B cell (primary cell): ENCODE results near the gene SRRM4. TPM values are rescaled to one million over a fixed set of nuclear protein-coding genes. Genes with fewer than 3 reads are reported as not detected.

Source experiments
- ATAC-seq: fragments of 200-7000 bp; cut with Tn5 transposase; one replicate; pipeline ENCODE4 v1.10.0; 2021; ENCODE audit warnings: low read depth, mild to moderate bottlenecking, moderate number of reproducible peaks, moderate library complexity
- CTCF ChIA-PET: fragments of 350-600 bp; sonication (Branson Sonifier 250); formaldehyde crosslinking; loops from one replicate; lab custom pipeline; 2021; ENCODE audit warnings: antibody characterized with exemption, inconsistent platforms; lab: Charles Lee
- POLR2A ChIA-PET: fragments of 350-600 bp; sonication (Branson Sonifier 250); formaldehyde crosslinking; loops from one replicate; lab custom pipeline; 2021; ENCODE audit warnings: antibody characterized with exemption; lab: Charles Lee
- DNase-seq: peaks from one replicate; pipeline ENCODE4 v3.0.0; 2013
- H2AFZ ChIP-seq: 2 replicates; pipeline ENCODE4 v1.6.1; 2012; ENCODE audit warnings: mild to moderate bottlenecking, low read depth, low read length; ENCODE audit not compliant: insufficient read depth, poor library complexity, severe bottlenecking
- H3K27ac ChIP-seq, 2 donors: 1 replicate in 1 of 2; 2 replicates in 1 of 2; pipeline ENCODE4 v1.5.1; 2012 to 2013; ENCODE audit warnings: low read length in 2 of 2, mild to moderate bottlenecking in 2 of 2, moderate library complexity in 1 of 2
- H3K27me3 ChIP-seq, 4 experiments: fragments of 200-600 bp in 1 of 4; sonication (generic) in 1 of 4; replicated peaks in 1 of 4; 1 replicate in 2 of 4; 2 replicates in 2 of 4; pipeline versions ENCODE4 v1.6.1 to v1.7.0; 2013 to 2016; ENCODE audit warnings: low read length in 3 of 4, mild to moderate bottlenecking in 2 of 4, mixed read lengths in 1 of 4, moderate library complexity in 1 of 4; ENCODE audit not compliant: insufficient read depth in 4 of 4, control insufficient read depth in 3 of 4; ENCODE audit errors: control extremely low read depth in 1 of 4
- H3K36me3 ChIP-seq, 2 experiments: replicated peaks in 1 of 2; 1 replicate in 1 of 2; 2 replicates in 1 of 2; pipeline versions ENCODE4 v1.6.1 to v1.7.1; 2013; ENCODE audit warnings: low read length in 1 of 2; ENCODE audit not compliant: insufficient read depth in 2 of 2, control insufficient read depth in 1 of 2; ENCODE audit errors: control extremely low read depth in 1 of 2, extremely low read depth in 1 of 2
- H3K4me1 ChIP-seq, 2 donors: fragments of 200-600 bp in 1 of 2; sonication (generic) in 1 of 2; 1 replicate in 1 of 2; 2 replicates in 1 of 2; pipeline versions ENCODE4 v1.5.1 to v1.6.1; 2013 to 2017; ENCODE audit warnings: low read length in 2 of 2; ENCODE audit not compliant: control insufficient read depth in 2 of 2, insufficient read depth in 2 of 2
- H3K4me2 ChIP-seq: replicated peaks from 2 replicates; pipeline ENCODE3; 2012; ENCODE audit warnings: mild to moderate bottlenecking, low read depth, low read length; ENCODE audit not compliant: poor library complexity, severe bottlenecking
- H3K4me3 ChIP-seq, 5 experiments: fragments of 200-600 bp in 1 of 5; sonication (generic) in 1 of 5; 1 replicate in 3 of 5; 2 replicates in 2 of 5; pipeline versions ENCODE4 v1.5.1 to v1.7.0; 2011 to 2016; ENCODE audit warnings: low read length in 4 of 5, mild to moderate bottlenecking in 4 of 5, low read depth in 2 of 5, control low read depth in 1 of 5, moderate library complexity in 1 of 5; ENCODE audit not compliant: insufficient read depth in 1 of 5; ENCODE audit errors: control extremely low read depth in 1 of 5, extremely low read depth in 1 of 5
- H3K79me2 ChIP-seq: fragments of 200-600 bp; sonication (generic); one replicate; pipeline ENCODE4 v1.6.0; 2016; ENCODE audit warnings: low read length; ENCODE audit not compliant: control insufficient read depth, insufficient read depth
- H3K9ac ChIP-seq: fragments of 200-600 bp; sonication (generic); 2 replicates; pipeline ENCODE4 v1.6.1; 2017; ENCODE audit warnings: mild to moderate bottlenecking, low read length, moderate library complexity
- H3K9me3 ChIP-seq, 3 donors: one replicate each; pipeline versions ENCODE4 v1.6.1 to v1.7.1; 2013; ENCODE audit warnings: low read length in 2 of 3; ENCODE audit not compliant: control insufficient read depth in 2 of 3, insufficient read depth in 1 of 3; ENCODE audit errors: control extremely low read depth in 1 of 3
- H4K20me1 ChIP-seq: 2 replicates; pipeline ENCODE4 v1.6.0; 2012; ENCODE audit warnings: mild to moderate bottlenecking, low read length; ENCODE audit not compliant: insufficient read depth, control insufficient read depth, poor library complexity, severe bottlenecking
- H3K27ac Mint-ChIP-seq: one replicate; pipeline ENCODE4 v1.8.0; 2021; ENCODE audit warnings: mixed read lengths
- H3K27me3 Mint-ChIP-seq: one replicate; pipeline ENCODE4 v1.8.0; 2021; ENCODE audit warnings: mixed read lengths
- H3K4me1 Mint-ChIP-seq: one replicate; pipeline ENCODE4 v1.8.0; 2021; ENCODE audit warnings: mixed read lengths
- H3K4me3 Mint-ChIP-seq: one replicate; pipeline ENCODE4 v1.8.0; 2021; ENCODE audit warnings: mixed read lengths
- H3K9me3 Mint-ChIP-seq: one replicate; pipeline ENCODE4 v1.8.0; 2022; ENCODE audit warnings: mixed read lengths; ENCODE audit not compliant: insufficient read depth
- CTCF ChIP-seq: fragments of 200-600 bp; IDR thresholded peaks from one replicate; pipeline ENCODE4 v1.8.0; 2022; ENCODE audit warnings: antibody characterized with exemption, mild to moderate bottlenecking
- EZH2 ChIP-seq: IDR thresholded peaks from 2 replicates; pipeline ENCODE4 v1.6.1; 2012; ENCODE audit warnings: borderline replicate concordance, low read depth, mild to moderate bottlenecking, moderate library complexity, low read length; ENCODE audit not compliant: insufficient read depth, poor library complexity, severe bottlenecking
- WGBS: methylation state at CpG from one replicate; pipeline ENCODE4 v1.1.5; 2013; ENCODE audit warnings: missing lambda C conversion rate; ENCODE audit not compliant: insufficient coverage; 5-methylcytosine and 5-hydroxymethylcytosine counted together
- intact Hi-C: fragments of 100-400 bp; cut with micrococcal nuclease; formaldehyde crosslinking; loops from one replicate; pipeline ENCODE4 v1.10.0; 2022
- polyA plus RNA-seq: library from polyadenylated mRNA; depleted of rRNA; stranded (reverse); fragments of >200 nt; gene quantifications from 2 replicates; pipeline ENCODE4 v1.2.3, GENCODE V29; 2012
- total RNA-seq, 2 donors: library from RNA; stranded (reverse); fragments of 120-200 nt in 1 of 2; gene quantifications; 1 replicate in 1 of 2; 2 replicates in 1 of 2; pipeline versions ENCODE4 v1.2.3 to v1.2.4, GENCODE V29; 2013 to 2022

SRRM4 gene
- total and polyA plus RNA-seq, 2 donors (not counting 1 experiment from before 2014, with no cell fraction given), result not detected

- no peak overlapping the region for H3K27ac Mint-ChIP-seq
- Histone ChIP-seq H3K9me3 (peaks cover 0 to 6% (median 0%) of the 10 kb centered on the region in 3 donors), H3K79me2 (no peaks in the 10 kb centered on the region), H3K4me2 (no peak overlapping the region), H3K4me3 (no peak overlapping the region), H3K36me3 (no peaks in the 10 kb centered on the region), H3K4me1 (no peaks in the 10 kb centered on the region), H3K9ac (no peak overlapping the region), H3K27me3 (no peaks in the 10 kb centered on the region), H2AFZ (no peak overlapping the region), H3K27ac (no peak overlapping the region), H4K20me1 (no peaks in the 10 kb centered on the region)
- H3K9me3 Mint-ChIP-seq, result no peaks in the 10 kb centered on the region
- CTCF ChIA-PET, result no interaction called here
- ATAC-seq (no peak), DNase-seq (no peak)
- no peaks in the 10 kb centered on the region for H3K4me1 Mint-ChIP-seq
- intact Hi-C loops, result no loop called here
- H3K4me3 Mint-ChIP-seq, result no peak overlapping the region
- POLR2A ChIA-PET, result no interaction called here
- peaks cover 3% of the 10 kb centered on the region for H3K27me3 Mint-ChIP-seq
- TF ChIP-seq CTCF, result no peak
- no peak for TF ChIP-seq EZH2
- 85% methylated on average over 5 of the region's 7 CpGs for WGBS
Observed at GRCh38 chr12:119204671-119205285, 223.4 kb downstream of the SRRM4 start.

GRCh38 chr12:119206348-119207062 lies 225.2 kb downstream of the SRRM4 start:
- no peaks in the 10 kb centered on the region for H3K79me2 ChIP-seq
- H3K4me3 ChIP-seq, result no peak overlapping the region
- intact Hi-C loops, result no loop called here
- no peak overlapping the region for H2AFZ ChIP-seq
- H3K36me3 ChIP-seq, result no peaks in the 10 kb centered on the region
- H3K27ac ChIP-seq, result no peak overlapping the region
- H3K9me3 ChIP-seq, result peaks cover 0 to 6% (median 0%) of the 10 kb centered on the region in 3 donors
- H4K20me1 ChIP-seq, result no peaks in the 10 kb centered on the region
- H3K27me3 ChIP-seq, result no peaks in the 10 kb centered on the region
- Mint-ChIP-seq H3K4me3 (no peak overlapping the region), H3K9me3 (no peaks in the 10 kb centered on the region), H3K27me3 (peaks cover 3% of the 10 kb centered on the region), H3K27ac (no peak overlapping the region), H3K4me1 (no peaks in the 10 kb centered on the region)
- ATAC-seq, result no peak
- ChIA-PET POLR2A (no interaction called here), CTCF (no interaction called here)
- no peak overlapping the region for H3K4me2 ChIP-seq
- no peaks in the 10 kb centered on the region for H3K4me1 ChIP-seq
- TF ChIP-seq EZH2 (no peak), CTCF (no peak)
- 80% methylated on average over 3 of the region's 8 CpGs for WGBS
- no peak overlapping the region for H3K9ac ChIP-seq
- DNase-seq, result no peak
